Calu3 (cell line): Measurements from ENCODE around the gene ARMH3. TPM values are rescaled to one million over a fixed set of nuclear protein-coding genes. Genes with fewer than 3 reads are reported as not detected.

Experiments used
- BruUV-seq: library from RNA; stranded (reverse); fragments of 400-500 nt; replicated peaks from 2 replicates; lab custom pipeline; 2021; lab: Mats Ljungman, UMichigan
- CTCF ChIA-PET: fragments of 300-600 bp; sonication (Branson Sonifier 250); formaldehyde crosslinking; loops from one replicate; lab custom pipeline; 2022; ENCODE audit warnings: antibody characterized with exemption; lab: Charles Lee
- DNase-seq: peaks from one replicate; pipeline ENCODE4 v3.0.0; 2022
- H3K27ac Mint-ChIP-seq: one replicate; pipeline ENCODE4 v1.8.0; 2022; ENCODE audit warnings: mixed read lengths; ENCODE audit not compliant: unreplicated experiment
- H3K27me3 Mint-ChIP-seq: one replicate; pipeline ENCODE4 v1.8.0; 2022; ENCODE audit warnings: mixed read lengths; ENCODE audit not compliant: unreplicated experiment
- H3K36me3 Mint-ChIP-seq: one replicate; pipeline ENCODE4 v1.8.0; 2022; ENCODE audit warnings: mild to moderate bottlenecking, moderate library complexity, mixed read lengths; ENCODE audit not compliant: insufficient read depth, unreplicated experiment
- H3K4me1 Mint-ChIP-seq: one replicate; pipeline ENCODE4 v1.8.0; 2022; ENCODE audit warnings: mild to moderate bottlenecking, low read depth, mixed read lengths; ENCODE audit not compliant: unreplicated experiment
- H3K4me3 Mint-ChIP-seq: one replicate; pipeline ENCODE4 v1.8.0; 2022; ENCODE audit warnings: mild to moderate bottlenecking, low read depth, moderate library complexity, mixed read lengths; ENCODE audit not compliant: unreplicated experiment
- H3K9me3 Mint-ChIP-seq: one replicate; pipeline ENCODE4 v1.8.0; 2022; ENCODE audit warnings: low read depth, mixed read lengths; ENCODE audit not compliant: unreplicated experiment
- CTCF ChIP-seq: fragments of 200-600 bp; IDR thresholded peaks from one replicate; pipeline ENCODE4 v1.8.0; 2022; ENCODE audit warnings: antibody characterized with exemption; ENCODE audit not compliant: unreplicated experiment
- intact Hi-C: fragments of 100-400 bp; cut with micrococcal nuclease; formaldehyde crosslinking; loops from one replicate; pipeline ENCODE4 v1.10.0; 2022; ENCODE audit not compliant: unreplicated experiment
- total RNA-seq: library from RNA; stranded (reverse); gene quantifications from 2 replicates; pipeline ENCODE4 v1.2.3, GENCODE V29; 2022

Gene ARMH3
- total RNA-seq, 1 experiment from 2014 or later = 14.1 TPM

- no peak for TF ChIP-seq CTCF
- CTCF ChIA-PET = no interaction called here
- H3K4me1 Mint-ChIP-seq = no peaks in the 10 kb centered on the region
- no peaks in the 10 kb centered on the region for H3K9me3 Mint-ChIP-seq
- no peak overlapping the region for H3K4me3 Mint-ChIP-seq
- intact Hi-C loops = no loop called here
- BruUV-seq = no TSS peak
- no peaks in the 10 kb centered on the region for H3K36me3 Mint-ChIP-seq
- no peak overlapping the region for H3K27ac Mint-ChIP-seq
- no peaks in the 10 kb centered on the region for H3K27me3 Mint-ChIP-seq
- no peak for DNase-seq
Observed at GRCh38 chr10:101912561-101913179, 143.3 kb downstream of the ARMH3 start.

GRCh38 chr10:101906586-101907183 is 149.3 kb downstream of the ARMH3 start:
- no TSS peak for BruUV-seq
- TF ChIP-seq CTCF = no peak
- CTCF ChIA-PET = interaction anchor here (0.6 to 0.8 kb wide), 2 partner anchors 11 to 17 kb away, joined by 4 to 5 read pairs; no protein-coding TSS in a partner anchor
- no peaks in the 10 kb centered on the region for H3K27me3 Mint-ChIP-seq
- no peaks in the 10 kb centered on the region for H3K36me3 Mint-ChIP-seq
- H3K4me3 Mint-ChIP-seq = no peak overlapping the region
- DNase-seq = no peak
- intact Hi-C loops = no loop called here
- no peaks in the 10 kb centered on the region for H3K9me3 Mint-ChIP-seq
- H3K4me1 Mint-ChIP-seq = no peaks in the 10 kb centered on the region
- H3K27ac Mint-ChIP-seq = no peak overlapping the region

DNA sequence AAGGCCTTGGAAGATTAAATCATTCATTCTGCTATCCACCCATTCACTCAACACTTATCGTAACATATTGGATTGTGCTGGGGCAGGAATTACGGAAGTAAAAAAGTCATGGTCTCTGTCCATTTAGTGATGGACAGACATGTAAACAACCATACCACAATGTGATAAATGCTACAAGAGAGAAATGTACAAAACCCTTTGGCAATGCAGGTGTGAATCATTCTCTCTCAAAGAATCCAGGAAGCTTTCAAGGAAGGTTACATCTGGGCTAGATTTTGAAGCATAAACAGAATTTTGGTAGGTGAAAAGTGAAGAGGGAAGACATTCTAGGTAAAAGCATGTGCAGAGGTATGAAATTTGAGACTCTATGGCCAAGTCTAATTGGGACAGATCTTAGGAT is 150.7 kb downstream of the ARMH3 start:
- no TSS peak for BruUV-seq
- Mint-ChIP-seq H3K27ac (no peak overlapping the region), H3K4me3 (no peak overlapping the region), H3K27me3 (no peaks in the 10 kb centered on the region), H3K9me3 (no peaks in the 10 kb centered on the region), H3K36me3 (no peaks in the 10 kb centered on the region), H3K4me1 (no peaks in the 10 kb centered on the region)
- DNase-seq = no peak
- intact Hi-C loops = no loop called here
- CTCF ChIA-PET = no interaction called here
- TF ChIP-seq CTCF = no peak

- no peak for DNase-seq
- Mint-ChIP-seq H3K9me3 (no peaks in the 10 kb centered on the region), H3K36me3 (no peaks in the 10 kb centered on the region), H3K27ac (no peak overlapping the region), H3K27me3 (no peaks in the 10 kb centered on the region), H3K4me1 (no peaks in the 10 kb centered on the region), H3K4me3 (no peak overlapping the region)
- TF ChIP-seq CTCF = no peak
- no TSS peak for BruUV-seq
- intact Hi-C loops = no loop called here
- CTCF ChIA-PET = interaction anchor here (0.6 kb wide), 1 partner anchor 106 kb away, joined by 3 read pairs; no protein-coding TSS in a partner anchor
Observed at GRCh38 chr10:101903827-101904550, 152.0 kb downstream of the ARMH3 start.
